Thoracic aorta (tissue), 2 donors: ENCODE data around the gene VWC2. TPM values are rescaled to one million over a fixed set of nuclear protein-coding genes. Genes with fewer than 3 reads are reported as not detected.

Experiments used
- ATAC-seq: fragments of 150-250 bp; one replicate; pipeline ENCODE4 v1.8.0; 2017; ENCODE audit warnings: low read depth; ENCODE audit not compliant: insufficient number of reproducible peaks, low FRiP score
- DNase-seq: peaks from one replicate; pipeline ENCODE4 v3.0.0-alpha.2; 2020; ENCODE audit warnings: low spot score
- H3K27ac ChIP-seq, 2 donors: fragments of 200-600 bp; sonication (generic); 1 replicate in 1 of 2; 2 replicates in 1 of 2; pipeline ENCODE4 v1.5.1; 2016; ENCODE audit warnings: mild to moderate bottlenecking in 2 of 2, moderate library complexity in 2 of 2
- H3K27me3 ChIP-seq: fragments of 200-600 bp; sonication (generic); replicated peaks from 2 replicates; pipeline ENCODE4 v1.6.0; 2016; ENCODE audit warnings: mild to moderate bottlenecking; ENCODE audit not compliant: insufficient read depth
- H3K36me3 ChIP-seq: fragments of 200-600 bp; sonication (generic); one replicate; pipeline ENCODE4 v1.5.1; 2016
- H3K4me1 ChIP-seq, 2 donors: fragments of 200-600 bp; sonication (generic); 1 replicate in 1 of 2; 2 replicates in 1 of 2; pipeline versions ENCODE4 v1.5.1 to v1.6.0; 2016; ENCODE audit warnings: low read depth in 2 of 2, mild to moderate bottlenecking in 1 of 2; ENCODE audit not compliant: control insufficient read depth in 1 of 2
- H3K4me3 ChIP-seq: fragments of 200-600 bp; sonication (generic); 2 replicates; pipeline ENCODE4 v1.5.1; 2016; ENCODE audit warnings: mild to moderate bottlenecking
- H3K9me3 ChIP-seq: fragments of 200-600 bp; sonication (generic); 2 replicates; pipeline ENCODE4 v1.5.1; 2016
- CTCF ChIP-seq: fragments of 200-600 bp; sonication (generic); IDR thresholded peaks from one replicate; pipeline ENCODE4 v1.5.1; 2019; ENCODE audit warnings: antibody characterized with exemption
- total RNA-seq, 2 donors: library from RNA; depleted of rRNA; stranded (reverse); fragments of >200 nt; gene quantifications; one replicate each; pipeline versions ENCODE4 v1.1.0 to v1.2.3, GENCODE V29; 2016

Gene VWC2
- total RNA-seq, 2 donors from 2014 or later, result 0.14 TPM; not detected in 1

- H3K4me1 ChIP-seq, result no peaks in the 10 kb centered on the region
- no peaks in the 10 kb centered on the region for H3K36me3 ChIP-seq
- no peak overlapping the region for H3K27ac ChIP-seq
- DNase-seq (no peak), ATAC-seq (no peak)
- no peak overlapping the region for H3K4me3 ChIP-seq
- no peaks in the 10 kb centered on the region for H3K27me3 ChIP-seq
- TF ChIP-seq CTCF, result no peak
- H3K9me3 ChIP-seq, result no peaks in the 10 kb centered on the region
Observed at GRCh38 chr7:49822856-49823255, 49.4 kb downstream of the VWC2 start.

- Histone ChIP-seq H3K9me3 (no peaks in the 10 kb centered on the region), H3K27ac (no peak overlapping the region), H3K4me3 (no peak overlapping the region), H3K4me1 (no peaks in the 10 kb centered on the region), H3K27me3 (no peaks in the 10 kb centered on the region), H3K36me3 (no peaks in the 10 kb centered on the region)
- ATAC-seq (no peak), DNase-seq (no peak)
- no peak for TF ChIP-seq CTCF
Observed at GRCh38 chr7:49823566-49823965, 50.1 kb downstream of the VWC2 start.

- ATAC-seq, result no peak
- no peak for TF ChIP-seq CTCF
Observed at GRCh38 chr7:49839863-49840645, 66.6 kb downstream of the VWC2 start.

GRCh38 chr7:49840751-49841405, 67.4 kb downstream of the VWC2 start:
- DNase-seq (no peak), ATAC-seq (no peak)
- H3K27ac ChIP-seq, result no peak overlapping the region
- H3K4me3 ChIP-seq, result no peak overlapping the region
- H3K9me3 ChIP-seq, result no peaks in the 10 kb centered on the region
- no peaks in the 10 kb centered on the region for H3K27me3 ChIP-seq
- H3K36me3 ChIP-seq, result no peaks in the 10 kb centered on the region
- no peaks in the 10 kb centered on the region for H3K4me1 ChIP-seq
- no peak for TF ChIP-seq CTCF

More at GRCh38 chr7:49839863-49840645, 66.6 kb downstream of the VWC2 start:
- H3K9me3 ChIP-seq, result no peaks in the 10 kb centered on the region
- no peaks in the 10 kb centered on the region for H3K36me3 ChIP-seq
- H3K4me1 ChIP-seq, result no peaks in the 10 kb centered on the region
- DNase-seq, result no peak
- no peaks in the 10 kb centered on the region for H3K27me3 ChIP-seq
- H3K27ac ChIP-seq, result no peak overlapping the region
- H3K4me3 ChIP-seq, result no peak overlapping the region

GRCh38 chr7:49845626-49846025, 72.2 kb downstream of the VWC2 start:
- H3K36me3 ChIP-seq, result no peaks in the 10 kb centered on the region
- H3K27me3 ChIP-seq, result no peaks in the 10 kb centered on the region
- no peak overlapping the region for H3K4me3 ChIP-seq
- ATAC-seq (no peak), DNase-seq (no peak)
- no peak overlapping the region for H3K27ac ChIP-seq
- no peak for TF ChIP-seq CTCF
- H3K9me3 ChIP-seq, result no peaks in the 10 kb centered on the region
- no peaks in the 10 kb centered on the region for H3K4me1 ChIP-seq
